Endometrium (tissue), 2 donors: ENCODE measurements around the gene TXNIP.

Experiments used
- FAIRE-seq: peaks from 2 replicates; lab custom pipeline; 2012; peaks lifted over from hg19 to GRCh38; lab: Jason Lieb, UNC
- donor health status: control.
- donor health status: control.

The TXNIP gene

DNA sequence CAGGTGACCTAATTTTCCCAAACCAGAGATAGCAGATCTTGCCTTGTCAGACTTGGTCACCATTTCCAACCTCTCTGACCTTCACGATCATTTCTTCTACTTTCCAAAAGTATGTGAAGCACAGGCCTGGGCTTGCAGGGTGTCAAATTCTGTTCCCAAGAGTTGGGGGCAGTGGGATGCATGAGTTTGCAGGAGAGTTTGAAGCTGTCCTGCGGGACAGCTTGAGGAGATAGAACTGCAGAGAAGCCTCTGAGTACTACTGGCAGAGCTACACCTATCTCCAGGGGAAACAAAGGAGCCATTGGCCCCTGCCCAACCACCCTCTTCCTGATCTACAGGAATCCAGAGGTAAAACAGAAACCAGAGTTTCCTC, 11.3 kb downstream of the TXNIP start:
- no peak for FAIRE-seq

DNA sequence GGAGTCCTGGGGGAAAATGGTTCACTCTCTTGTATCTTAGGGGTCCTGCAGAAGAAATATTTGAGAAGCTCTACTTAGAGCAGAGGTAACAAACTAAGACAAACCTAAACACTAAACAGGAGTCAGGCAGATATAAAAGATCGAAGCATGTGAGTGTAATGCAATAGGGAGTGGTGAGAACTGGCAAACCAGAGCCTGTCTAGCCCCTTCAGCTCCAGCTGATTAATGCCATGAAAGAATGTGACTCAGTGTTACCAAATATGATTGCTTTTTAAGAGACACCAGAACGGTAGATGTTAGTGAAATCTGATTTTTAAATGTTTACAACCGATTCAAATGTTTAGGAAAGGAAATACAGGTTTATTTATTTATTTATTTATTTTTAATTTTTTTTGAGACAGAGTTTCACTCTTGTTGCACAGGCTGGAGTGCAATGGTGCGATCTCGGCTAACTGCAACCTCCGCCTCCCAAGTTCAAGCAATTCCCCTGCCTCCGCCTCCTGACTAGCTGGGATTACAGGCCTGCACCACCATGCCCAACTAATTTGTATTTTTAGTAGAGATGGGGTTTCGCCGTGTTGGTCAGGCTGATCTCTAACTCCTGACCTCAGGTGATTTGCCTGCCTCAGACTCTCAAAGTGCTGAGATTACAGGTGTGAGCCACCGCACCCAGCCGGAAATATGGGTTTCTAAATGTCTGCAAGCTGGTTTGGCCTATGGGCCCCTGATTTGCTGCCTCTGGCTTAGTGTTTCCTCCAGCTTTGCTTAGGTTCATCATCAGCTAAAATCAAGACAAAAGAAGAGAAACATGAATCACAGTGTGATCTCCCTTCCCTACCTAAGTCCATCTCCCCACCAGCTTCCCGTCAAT, 12.2 kb downstream of the TXNIP start:
- FAIRE-seq: no peak

DNA sequence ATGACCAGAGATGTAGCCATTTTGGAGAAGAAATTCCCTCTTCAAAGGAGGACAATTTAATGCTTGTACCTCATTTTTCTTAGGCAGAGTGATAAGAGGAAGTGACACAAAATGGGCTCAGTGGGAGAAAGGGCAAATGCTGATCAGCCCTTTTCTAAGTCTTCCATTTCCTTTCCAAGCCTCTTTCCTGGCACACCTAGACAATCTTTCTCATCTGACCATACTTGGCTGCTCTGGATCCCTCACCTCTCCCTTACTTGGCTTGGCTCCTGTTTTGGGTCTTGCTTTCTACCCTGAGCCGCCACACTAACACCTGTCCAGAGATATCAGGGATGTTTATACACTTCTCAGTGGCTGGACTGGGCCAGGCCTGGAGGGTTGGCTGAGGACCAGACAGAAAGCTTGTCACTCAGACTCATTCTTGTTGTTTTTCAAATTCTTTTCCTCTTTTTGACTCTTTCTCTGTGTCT, 13.1 kb downstream of the TXNIP start:
- no peak for FAIRE-seq

DNA sequence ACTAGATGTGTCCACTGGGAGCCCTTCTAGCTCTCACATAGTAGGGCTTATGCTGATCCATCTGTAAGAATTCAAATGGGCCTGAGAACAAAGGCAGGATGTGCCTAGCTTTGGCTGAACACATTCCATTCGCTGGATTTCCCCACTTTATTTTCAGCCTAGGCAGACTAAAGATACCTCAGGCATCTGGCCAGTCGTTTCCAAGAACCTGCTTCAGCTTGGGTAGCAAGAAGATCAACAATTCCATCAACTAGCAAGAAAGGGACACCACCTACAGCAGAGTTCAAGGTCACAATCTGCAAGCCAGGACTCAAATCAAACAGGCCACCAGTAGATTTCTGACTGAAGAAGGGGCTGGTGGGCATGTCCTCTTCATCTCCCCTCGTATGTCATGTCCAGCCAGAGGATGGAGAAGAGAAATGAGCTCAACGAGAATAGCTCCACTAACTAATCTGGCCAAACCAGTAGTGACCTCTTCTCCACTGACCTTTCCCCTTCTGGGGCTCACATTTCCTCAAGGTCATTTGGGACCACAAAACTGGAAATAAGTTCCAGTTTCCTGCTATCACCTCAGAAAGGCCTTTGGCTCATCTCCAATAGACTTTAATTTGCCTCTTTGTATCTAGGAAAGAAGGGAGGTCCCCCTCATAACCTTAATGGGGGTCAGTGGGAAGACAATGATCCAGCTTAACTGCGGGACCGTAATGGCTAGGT, 14.2 kb downstream of the TXNIP start:
- no peak for FAIRE-seq

DNA sequence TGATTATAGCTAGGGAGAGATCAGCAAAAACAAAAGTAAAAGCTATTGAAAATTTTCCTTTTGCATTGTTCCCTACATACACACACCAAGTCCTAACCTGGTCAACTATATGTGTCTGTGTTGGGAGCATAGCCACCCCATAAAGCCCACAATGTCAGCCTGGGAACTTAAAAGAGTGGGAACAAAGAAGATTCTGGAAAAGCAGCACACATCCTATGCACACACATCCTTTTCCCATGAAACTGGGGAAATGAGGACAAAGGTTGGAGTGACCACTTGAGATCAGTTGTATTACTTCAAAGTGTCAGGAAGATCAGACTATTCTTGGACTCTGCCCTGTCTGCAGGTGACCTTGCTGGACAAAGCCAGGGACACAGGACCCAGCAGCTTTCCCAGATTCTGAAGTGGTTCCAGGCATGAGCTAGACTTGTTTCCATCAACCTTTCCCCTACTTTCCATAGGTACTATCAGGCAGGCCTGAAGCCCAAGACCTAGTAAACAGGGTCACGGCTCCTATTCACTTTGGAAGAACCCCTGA, 15.9 kb downstream of the TXNIP start:
- no peak for FAIRE-seq

DNA sequence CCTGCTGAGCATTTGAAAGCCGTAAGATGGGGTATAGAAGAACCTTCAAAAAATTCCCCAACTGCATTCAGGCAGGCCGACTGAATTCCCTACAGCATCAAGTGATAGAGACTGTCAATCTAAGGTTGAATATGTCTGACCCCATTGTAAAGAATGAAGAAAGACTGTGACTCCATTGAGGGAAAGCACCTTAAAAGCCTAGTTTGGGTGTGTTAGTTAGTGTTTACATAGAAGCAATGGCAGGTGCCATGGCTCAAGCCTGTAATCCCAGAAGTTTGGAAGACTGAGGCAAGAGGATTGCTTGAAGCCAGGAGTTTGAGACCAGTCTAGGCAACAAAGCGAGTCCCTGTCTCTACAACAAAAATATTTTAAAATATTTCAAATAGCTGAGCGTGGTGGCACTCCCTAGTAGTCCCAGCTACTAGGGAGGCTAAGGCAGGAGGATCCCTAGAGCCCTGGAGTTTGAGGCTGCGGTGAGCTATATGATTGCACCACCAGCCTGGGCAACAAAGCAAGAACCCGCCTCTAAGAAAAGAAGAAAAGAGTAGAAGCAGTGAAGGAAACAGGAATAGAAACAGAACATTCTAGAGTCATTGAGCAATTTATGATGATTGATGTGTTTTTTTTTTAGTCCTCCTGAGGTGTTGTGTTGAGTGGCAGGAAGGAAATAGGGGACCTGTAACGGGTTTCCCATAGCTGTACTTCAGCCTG, 16.5 kb downstream of the TXNIP start:
- FAIRE-seq: no peak

DNA sequence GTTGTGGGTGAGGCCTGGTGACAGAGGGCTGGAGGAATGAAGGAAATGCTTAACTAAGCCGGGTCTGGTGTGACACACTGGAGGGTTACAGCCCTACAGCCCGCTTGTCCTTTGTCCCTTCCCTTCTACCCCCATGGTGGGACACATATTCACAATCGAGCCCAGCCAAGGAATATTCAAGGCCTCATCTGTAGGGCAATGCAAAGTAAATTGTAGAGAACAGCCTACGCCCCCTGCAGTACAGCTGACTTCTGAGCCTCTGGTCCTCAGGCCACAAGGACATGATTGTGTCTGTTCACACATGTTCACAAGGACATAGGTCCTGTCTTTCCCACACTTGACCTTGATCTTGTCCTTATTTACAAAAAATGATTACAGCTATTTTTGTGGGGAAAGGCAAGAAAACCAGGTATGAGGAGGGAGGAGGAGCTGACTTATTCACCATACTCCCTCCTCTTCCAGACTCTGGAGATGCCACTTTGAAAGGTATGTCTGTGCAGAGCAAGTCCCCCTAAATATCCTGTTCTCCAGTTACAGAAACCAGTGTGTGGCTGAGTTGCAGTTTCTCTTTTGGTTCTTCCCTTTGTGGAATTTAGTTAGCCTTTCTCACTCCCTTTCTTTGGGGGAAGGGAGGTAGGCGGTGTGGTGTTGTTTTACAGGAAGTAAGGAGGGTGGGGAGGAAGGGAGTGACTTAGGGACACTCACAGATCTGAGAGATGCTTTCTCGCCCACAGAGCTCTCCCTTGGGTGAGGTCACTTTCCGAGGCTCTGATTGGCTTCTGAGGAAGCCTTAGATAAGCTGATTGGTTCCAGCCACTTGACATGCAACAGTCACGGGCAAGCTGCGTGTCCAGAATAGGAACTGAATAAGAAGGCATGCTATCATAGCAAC, 17.3 kb downstream of the TXNIP start:
- FAIRE-seq: peak; percentile 97

DNA sequence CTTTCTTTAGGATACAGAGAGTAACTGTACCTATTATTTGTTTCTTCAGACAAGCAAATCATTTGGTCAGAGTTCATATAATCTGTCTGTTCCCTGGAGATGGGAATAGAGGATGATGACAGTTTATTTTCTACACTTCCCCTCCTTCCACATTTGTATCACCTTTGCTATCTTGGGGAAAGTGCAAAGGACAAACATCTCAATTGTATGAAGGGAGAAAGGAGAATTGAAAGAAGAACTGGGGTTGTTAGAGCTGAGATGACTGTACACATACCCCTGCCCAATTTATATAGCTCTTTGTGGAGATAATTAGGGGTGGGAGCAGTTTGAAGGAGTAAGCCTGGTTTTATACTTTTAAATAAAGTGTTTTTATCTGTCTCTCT, 17.9 kb downstream of the TXNIP start:
- no peak for FAIRE-seq

DNA sequence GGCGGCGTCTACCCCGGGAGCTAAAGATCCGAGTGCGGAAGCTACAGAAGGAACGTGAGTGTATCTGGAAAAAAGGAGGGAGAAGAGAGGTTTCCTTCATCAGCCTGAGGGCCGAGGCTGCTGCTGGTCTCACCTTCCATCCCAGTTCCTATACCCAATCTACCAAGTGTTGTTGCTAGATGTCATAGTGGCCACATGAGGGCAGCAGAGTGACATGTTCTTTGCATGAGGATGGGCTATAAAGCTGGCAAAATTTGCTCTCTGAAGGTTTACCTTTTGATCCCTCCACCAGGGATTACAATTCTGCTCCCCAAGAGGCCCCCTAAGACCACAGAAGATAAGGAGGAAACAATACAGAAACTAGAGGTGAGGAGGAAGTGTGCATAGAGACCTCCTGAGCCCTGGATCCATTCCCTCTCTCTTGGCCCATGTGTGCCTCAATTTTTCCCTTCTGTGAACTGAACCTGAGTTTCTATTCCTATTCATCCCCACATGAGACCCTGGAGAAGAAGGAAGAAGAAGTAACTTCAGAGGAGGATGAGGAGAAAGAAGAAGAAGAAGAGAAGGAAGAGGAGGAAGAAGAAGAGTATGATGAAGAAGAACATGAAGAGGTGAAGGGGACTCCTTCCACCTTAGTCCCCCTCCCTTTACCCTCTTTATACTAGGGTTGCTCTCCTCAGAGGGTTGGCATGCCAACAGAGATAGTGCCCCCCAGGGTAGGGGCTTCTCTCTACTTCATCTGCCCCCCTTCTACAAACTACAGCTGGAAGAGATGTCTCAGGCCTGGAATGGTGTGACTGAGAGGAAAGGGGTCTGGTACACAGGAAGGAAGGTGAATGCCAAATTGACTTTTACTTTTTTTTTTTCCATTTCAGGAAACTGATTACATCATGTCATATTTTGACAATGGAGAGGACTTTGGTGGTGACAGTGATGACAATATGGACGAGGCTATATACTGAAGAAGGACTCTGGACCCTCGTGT, 18.6 kb downstream of the TXNIP start:
- FAIRE-seq: no peak

DNA sequence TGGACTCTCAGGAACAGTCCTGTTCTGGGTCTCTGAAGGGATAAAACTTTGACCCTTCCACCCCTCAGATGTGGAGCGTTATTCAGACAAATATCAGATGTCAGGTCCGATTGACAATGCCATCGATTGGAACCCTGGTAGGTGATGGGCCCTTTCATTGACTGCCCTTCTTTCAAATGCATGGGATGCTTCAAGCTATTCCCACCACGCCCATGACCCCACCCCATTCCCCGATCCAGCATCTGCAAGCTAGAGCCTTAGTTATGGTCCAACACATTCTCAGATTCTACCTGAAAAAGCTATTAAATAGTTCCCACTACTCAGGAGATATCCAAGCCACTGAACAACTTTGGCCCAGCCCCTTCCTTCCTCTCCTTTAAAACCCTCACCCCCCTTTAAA, 19.4 kb downstream of the TXNIP start:
- FAIRE-seq: no peak

DNA sequence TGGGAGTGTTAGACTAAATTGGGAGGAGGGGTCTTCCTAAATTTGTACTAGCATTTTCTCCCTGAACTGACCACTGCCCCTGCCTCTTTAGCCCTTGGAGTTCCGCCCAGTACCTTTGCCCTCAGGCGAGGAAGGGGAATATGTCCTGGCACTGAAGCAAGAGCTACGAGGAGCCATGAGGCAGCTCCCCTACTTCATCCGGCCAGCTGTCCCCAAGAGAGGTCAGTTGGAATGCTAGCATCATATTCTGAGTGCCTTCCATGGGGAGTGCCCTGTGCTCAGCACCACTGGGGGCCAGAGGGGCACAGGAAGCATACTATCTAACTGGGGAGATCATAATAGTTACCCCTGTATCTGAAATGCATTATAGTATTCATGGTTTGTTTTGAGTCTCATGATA, 21.2 kb downstream of the TXNIP start:
- FAIRE-seq: no peak

DNA sequence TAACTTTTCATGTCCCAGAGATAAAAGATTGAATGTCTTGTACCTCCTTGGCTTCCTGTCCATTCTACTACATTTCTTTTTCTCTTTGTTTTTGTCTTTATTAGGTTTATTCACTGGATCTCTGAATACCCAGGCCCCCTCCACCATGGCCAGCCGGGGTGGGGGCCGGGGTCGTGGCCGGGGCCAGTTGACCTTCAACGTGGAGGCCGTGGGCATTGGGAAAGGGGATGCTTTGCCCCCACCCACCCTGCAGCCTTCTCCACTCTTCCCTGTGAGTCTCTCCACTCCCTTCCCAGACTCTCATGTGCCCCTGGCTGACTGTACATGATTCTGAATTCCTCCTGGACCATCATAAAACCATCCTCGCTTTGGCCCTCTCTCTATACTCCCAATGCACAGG, 21.7 kb downstream of the TXNIP start:
- no peak for FAIRE-seq

DNA sequence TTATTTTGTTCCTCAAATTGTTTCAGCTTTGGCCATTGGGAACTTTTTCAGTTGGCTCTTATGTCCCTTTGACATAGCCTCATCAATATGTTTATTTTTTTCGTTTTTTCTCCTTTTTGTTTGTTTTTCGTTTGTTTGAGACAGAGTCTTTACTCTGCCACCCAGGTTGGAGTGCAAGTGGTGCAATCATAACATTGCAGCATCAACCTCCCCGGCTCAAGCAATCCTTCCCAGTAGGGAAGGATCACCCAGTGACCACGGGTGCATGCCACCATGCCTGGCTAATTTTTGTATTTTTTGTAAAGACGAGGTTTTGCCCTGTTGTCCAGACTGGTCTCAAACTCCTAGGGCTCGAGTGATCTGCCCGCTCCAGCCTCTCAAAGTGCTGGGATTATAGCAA, 23.8 kb downstream of the TXNIP start:
- no peak for FAIRE-seq

DNA sequence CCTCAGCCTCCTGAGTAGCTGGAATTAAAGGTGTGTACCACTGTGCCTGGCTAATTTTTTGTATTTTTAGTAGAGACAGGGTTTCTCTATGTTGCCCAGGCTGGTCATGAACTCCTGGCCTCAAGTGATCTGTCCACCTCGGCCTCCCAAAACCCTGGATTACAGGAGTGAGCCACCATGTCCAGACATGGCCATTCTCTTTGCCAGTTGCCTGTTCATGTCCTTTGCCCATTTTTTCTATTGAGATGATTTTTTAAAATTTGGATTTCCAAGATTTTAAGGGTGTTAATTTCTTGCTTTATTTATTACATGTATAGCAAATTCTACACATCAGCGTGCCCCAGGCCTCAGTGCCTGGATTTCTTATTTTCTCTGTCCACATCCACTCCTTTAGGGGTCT, 29.1 kb downstream of the TXNIP start:
- FAIRE-seq: no peak

DNA sequence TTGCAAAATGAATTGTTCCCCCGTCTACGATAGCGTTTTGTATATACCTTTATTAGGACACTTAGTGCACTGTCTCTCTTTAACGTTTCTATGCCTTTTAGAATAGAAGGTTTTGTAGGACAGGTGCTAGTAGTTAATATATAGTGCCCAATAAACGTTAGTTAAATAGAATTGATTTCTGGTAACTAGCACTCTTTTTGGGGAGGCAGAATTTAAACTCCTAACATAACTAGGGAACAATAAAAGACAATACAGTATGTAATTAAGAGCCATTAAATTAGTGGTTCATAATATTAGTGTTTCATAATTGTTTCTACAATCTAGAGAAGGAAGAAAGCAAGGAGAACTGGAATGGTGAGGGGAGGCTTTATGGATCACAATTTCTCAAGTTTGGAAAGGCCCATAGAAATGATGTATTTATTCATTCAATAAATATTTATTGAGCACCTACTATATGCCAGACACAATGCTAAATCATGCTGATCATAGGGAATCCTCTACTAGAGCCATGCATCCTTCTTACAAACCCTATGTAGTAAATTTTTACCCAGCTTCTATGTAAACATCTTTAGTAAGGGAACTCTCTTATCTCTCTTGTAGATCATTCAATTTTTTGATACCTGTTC, 31.1 kb downstream of the TXNIP start:
- FAIRE-seq: no peak

DNA sequence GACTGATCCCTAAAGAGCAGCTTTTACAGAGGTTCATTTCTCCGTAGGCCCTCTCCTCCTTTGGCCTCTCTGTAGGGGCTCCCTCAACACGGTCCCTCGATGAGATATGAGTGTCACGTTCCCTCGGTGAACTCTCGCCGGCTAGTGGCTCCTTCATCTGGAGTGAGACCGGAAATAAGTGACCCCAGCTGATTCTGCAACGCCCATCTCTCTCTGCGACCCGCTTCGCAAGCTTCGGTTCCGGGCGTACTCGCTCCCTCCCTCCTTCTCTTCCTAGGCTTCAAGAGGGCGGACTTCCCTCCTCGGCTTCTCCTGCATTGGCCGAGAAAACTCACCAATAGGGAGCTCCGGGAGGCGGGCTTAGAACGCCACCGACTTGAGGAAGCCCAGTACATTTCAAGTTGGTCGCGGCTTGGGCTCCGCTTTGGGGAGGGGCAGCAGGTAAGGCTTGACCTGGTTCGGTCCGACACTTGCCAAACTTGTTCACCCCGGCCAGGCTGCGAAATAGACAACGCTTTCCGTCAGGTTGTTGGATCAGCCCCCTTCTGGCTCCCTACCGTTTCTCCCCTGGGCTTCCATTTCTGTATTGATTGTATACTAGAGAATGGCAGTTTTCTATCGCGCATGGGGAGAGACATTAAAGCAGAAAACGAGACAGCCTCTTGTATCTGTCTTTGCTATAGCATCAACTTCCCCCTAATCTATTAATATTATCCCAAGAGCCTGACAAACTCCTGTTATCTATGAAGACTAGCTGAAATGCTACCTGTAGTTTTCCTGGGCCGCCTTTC, 31.9 kb downstream of the TXNIP start, which contains the start of the genes ANKRD34A and POLR3GL:
ANKRD34A (minus strand) TSS at position 248 of the 791 bp plus-strand sequence. CDS start 2,816 bp downstream, outside the sequence.
POLR3GL (plus strand) TSS at position 363 of the 791 bp plus-strand sequence. CDS start 10,176 bp downstream, outside the sequence.
- peak; percentile 79 for FAIRE-seq

DNA sequence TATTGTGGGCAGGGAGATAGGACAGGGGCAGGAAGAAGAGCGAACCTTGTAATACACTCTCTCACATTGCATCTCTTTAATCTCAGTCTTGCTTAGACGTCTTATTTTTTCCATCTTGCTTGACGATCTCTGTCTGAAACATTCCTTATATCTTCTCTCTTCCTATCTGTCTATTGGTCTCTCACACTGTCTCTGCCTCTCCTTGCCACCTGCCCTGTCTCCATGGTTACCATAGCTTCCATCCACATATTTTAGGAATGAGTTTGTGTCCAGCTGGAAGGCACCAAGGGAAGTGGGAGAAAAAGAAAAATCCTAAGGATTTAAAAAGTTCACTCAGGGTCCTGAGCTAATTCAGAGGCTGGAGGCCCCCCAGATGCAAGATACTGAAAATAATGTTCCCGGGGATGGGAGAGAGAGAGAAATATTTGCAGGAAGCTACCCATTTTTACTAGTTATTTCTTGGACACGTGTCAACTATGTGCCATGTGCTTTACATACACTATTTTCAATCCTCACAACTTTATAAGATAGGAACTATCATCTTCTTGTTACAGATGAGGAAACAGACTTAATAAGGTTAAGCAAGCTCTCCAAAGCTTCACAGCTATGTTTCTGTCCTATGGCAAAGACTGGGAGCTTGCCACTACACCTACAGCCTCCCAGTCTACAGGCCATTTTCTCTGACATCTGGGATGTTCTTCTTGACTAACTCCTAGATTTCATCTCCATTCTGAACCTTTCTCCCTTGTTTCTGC, 32.9 kb downstream of the TXNIP start:
- FAIRE-seq: no peak
